ENCODE data around the gene CLDN6.
"Not testable (repeated sequence)": the region's sequence is repeated elsewhere in the genome, so short reads cannot be mapped to it uniquely, and the experiment has no call there.

The CLDN6 gene

GRCh38 chr16:3017794-3018506 is at the start of gene CLDN6:
TSS of gene CLDN6 (minus strand) at chr16:3018183. CDS start at chr16:3016021, 2,162 bp downstream.
- FAIRE-seq = no peak

GRCh38 chr16:3066440-3066748 is 48.4 kb upstream of the CLDN6 start:
- DNase-seq (ENCODE audit: insufficient read length, low spot score) (no peak), FAIRE-seq (no peak)

More at GRCh38 chr16:3017794-3018506, at the start of gene CLDN6:
- DNase-seq (ENCODE audit: insufficient read length, low spot score) = no peak

- DNase-seq (ENCODE audit: insufficient read length, low spot score) = no peak
- FAIRE-seq = no peak
Measured at GRCh38 chr16:3065742-3066439, 47.9 kb upstream of the CLDN6 start.

- DNase-seq (ENCODE audit: insufficient read length, low spot score) = peak; percentile 60
Measured at GRCh38 chr16:3065069-3065741, 47.2 kb upstream of the CLDN6 start, which contains the start of gene IL32. TSS of gene IL32 (plus strand) at chr16:3065640. CDS start at chr16:3065812, 172 bp downstream.

GRCh38 chr16:3063625-3064386 is 45.8 kb upstream of the CLDN6 start:
- DNase-seq (ENCODE audit: insufficient read length, low spot score) = no peak
- no peak for FAIRE-seq

More at GRCh38 chr16:3065069-3065741, 47.2 kb upstream of the CLDN6 start, which contains the start of gene IL32:
- FAIRE-seq = no peak

GRCh38 chr16:3062553-3062952 is 44.6 kb upstream of the CLDN6 start:
- FAIRE-seq (no peak), DNase-seq (ENCODE audit: insufficient read length, low spot score) (no peak)

GRCh38 chr16:3060339-3061127 is 42.5 kb upstream of the CLDN6 start:
- no peak for FAIRE-seq
- no peak for DNase-seq (ENCODE audit: insufficient read length, low spot score)

- FAIRE-seq = no peak
- DNase-seq (ENCODE audit: insufficient read length, low spot score) = no peak
Measured at GRCh38 chr16:3059723-3060242, 41.8 kb upstream of the CLDN6 start.

GRCh38 chr16:3059041-3059722 is 41.2 kb upstream of the CLDN6 start:
- FAIRE-seq = peak; percentile 86

GRCh38 chr16:3058139-3059030 is 40.4 kb upstream of the CLDN6 start:
- FAIRE-seq (no peak), DNase-seq (ENCODE audit: insufficient read length, low spot score) (peak; percentile 37)

More at GRCh38 chr16:3059041-3059722, 41.2 kb upstream of the CLDN6 start:
- DNase-seq (ENCODE audit: insufficient read length, low spot score) = peak; percentile 91

GRCh38 chr16:3057181-3058138 is 39.5 kb upstream of the CLDN6 start:
- FAIRE-seq = no peak
- DNase-seq (ENCODE audit: insufficient read length, low spot score) = no peak

GRCh38 chr16:3056336-3057180 is 38.6 kb upstream of the CLDN6 start:
- FAIRE-seq (no peak), DNase-seq (ENCODE audit: insufficient read length, low spot score) (no peak)

- FAIRE-seq = not testable (repeated sequence)
Measured at GRCh38 chr16:3055734-3056115, 37.7 kb upstream of the CLDN6 start.

GRCh38 chr16:3054965-3055733 is 37.2 kb upstream of the CLDN6 start:
- FAIRE-seq = no peak

More at GRCh38 chr16:3055734-3056115, 37.7 kb upstream of the CLDN6 start:
- not testable (repeated sequence) for DNase-seq (ENCODE audit: insufficient read length, low spot score)

GRCh38 chr16:3053330-3053710 is 35.3 kb upstream of the CLDN6 start:
- peak; percentile 88 for FAIRE-seq
- not testable (repeated sequence) for DNase-seq (ENCODE audit: insufficient read length, low spot score)

More at GRCh38 chr16:3054965-3055733, 37.2 kb upstream of the CLDN6 start:
- no peak for DNase-seq (ENCODE audit: insufficient read length, low spot score)

Data from HTR-8/SVneo (cell line).